GM19455 (cell line): ENCODE data around the gene SSTR5.

Source experiments
- ATAC-seq: cut with Tn5 transposase; IDR thresholded peaks from one replicate; pipeline ENCODE4 v1.9.1; 2021; ENCODE audit not compliant: unreplicated experiment

SSTR5 gene

DNA sequence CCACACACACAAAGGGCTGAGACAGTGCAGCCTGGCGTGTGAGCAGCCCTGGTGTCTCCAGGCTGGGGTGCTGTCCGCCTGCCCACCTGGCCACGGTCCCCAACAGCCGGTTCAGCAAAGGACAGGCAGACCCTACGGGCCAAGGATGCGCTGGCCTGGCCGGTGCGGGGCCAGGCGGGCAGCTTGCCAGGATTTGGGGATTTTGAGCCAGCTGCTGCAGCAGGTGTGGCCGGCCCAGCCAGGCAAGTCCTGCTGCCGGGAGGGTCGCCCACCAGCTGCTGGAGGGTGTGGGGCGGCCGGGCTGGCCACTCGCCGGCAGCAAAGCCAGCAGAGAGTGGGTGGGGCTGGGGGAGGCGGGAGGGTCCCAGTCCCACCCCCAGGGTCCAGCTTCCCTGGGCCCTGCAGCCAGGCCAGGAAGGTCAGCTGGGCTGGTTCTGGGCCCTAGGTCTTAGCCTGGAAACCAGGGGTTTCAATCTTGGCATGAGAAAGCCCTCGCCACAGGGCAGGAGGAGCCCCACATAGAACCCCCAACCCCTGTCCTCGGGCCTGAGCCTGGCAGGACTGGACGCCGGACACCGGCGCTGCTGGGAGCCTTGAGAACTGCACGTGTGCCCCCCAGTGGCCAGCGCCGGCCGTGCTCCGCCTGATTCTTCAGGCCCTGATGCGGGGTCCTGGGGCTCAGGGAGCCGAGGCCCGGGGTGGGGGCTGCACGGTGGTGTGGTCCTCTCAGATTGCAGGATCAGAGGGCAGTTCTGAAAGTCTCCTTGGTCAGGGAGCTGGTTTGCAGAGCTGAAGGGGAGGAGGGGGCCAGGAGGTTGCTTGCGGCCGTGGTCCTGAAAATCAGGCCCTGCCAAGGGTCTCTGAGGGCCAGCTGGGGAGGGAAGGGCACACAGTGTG lies 17.6 kb upstream of the SSTR5 start:
- ATAC-seq: no peak

DNA sequence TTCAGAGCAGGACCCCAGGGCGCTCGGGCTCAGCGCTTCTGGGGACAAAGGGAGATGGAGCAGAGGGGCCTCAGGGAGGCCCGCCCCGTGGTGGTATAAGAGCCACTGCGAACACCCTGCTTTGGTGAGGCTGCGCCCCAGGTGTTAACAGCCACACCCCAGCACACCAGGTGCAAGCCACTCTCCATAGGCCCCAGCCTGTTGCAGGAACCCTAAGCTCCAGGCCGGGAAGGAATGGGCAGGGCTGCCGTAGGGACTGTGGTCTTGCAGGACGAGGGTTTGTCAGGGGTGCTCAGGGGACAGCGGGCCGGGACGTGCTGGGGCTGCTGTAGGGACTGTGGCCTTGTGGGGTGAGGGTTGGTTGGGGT lies 17.0 kb upstream of the SSTR5 start:
- no peak for ATAC-seq

DNA sequence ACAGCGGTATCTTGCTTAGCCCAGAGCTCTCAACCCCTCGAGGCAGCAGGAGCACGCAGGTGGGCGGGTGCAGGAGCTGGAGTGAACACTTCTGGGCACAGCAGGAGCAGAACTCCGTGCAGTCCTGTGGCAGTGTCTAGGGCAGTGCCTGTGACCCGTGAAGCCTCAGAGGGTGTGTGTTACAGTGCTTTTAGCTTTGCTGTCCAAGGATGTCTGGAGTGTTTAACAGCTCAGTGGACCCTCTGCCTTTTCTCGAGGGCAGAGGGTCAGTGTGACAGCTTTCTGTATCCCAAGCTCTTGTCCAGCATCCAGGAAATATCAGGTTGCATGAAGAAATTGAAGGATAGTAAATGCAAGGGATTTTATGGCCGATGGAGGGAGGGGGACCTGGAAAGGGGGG lies 16.4 kb upstream of the SSTR5 start:
- ATAC-seq: no peak

DNA sequence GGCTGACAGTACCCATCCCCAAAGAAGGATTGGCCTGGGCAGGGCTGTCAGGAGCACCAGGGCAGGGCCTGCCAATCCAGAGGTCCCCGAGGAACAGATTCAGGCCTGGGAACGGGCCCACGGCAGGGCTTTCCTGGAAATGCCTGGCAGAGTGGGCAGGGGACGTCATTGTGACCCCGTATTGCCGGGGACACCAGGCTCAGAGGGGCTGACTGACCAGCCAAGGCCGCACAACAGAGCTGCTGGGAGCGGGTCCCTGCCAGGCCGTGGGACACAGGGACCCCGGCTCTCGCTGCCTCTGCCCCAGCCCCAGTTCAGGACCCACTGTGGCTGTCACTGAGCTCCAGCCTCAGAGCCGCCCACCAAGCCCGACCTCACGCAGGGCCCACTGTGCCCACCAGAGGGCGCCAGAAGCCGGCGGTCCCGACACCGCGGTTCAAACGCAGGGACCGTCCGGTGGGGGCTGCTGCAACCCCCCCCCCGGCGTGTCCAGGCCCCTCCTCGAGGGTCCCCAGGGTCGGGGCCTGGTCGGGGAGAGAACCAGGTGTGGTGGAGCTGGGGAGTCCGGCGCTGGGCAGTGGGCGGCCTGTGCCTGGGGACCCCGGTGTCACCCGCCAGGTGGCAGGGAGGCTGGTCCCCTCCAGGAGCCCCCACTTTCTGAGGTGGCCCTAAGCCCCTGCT lies 15.2 kb upstream of the SSTR5 start:
- no peak for ATAC-seq

DNA sequence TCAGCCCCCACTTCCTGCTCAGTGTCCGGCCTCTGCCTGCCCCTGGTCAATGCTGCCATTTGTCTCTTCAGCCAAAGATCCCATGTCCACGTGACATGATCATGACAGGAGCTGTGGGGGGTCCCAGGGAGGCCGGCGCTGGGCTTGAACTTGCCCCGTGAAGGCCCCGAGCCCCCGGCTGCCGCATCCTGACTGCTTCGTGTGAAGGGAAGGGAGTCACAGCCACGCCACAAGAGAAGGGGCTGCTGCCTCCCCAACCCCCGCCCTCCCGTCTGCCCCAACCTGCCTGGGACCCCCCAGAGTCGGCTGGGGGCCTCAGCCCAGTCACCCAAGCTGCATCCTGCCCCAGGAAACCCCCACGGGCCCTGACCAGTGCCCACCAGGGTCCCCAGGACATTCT lies 14.3 kb upstream of the SSTR5 start:
- ATAC-seq: no peak

DNA sequence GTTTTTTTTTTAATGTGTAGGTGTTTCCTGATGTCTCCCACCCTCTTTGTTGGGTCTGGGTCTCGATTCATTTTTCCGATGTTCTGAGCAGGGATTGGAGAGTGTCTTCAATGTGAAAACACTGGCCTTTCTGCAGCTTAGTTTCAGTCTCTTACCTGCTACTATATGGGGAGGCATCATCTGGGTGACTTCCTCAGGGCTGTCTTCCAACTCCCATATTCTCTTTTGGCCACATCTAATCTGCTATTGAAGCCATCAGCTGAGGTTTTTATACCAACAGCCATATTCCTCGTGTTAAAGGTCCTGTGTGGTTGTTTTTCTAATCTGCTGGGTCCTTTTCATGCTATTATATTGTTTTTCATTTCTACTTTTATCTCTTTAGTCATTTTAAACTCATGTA lies 13.2 kb upstream of the SSTR5 start:
- no peak for ATAC-seq

DNA sequence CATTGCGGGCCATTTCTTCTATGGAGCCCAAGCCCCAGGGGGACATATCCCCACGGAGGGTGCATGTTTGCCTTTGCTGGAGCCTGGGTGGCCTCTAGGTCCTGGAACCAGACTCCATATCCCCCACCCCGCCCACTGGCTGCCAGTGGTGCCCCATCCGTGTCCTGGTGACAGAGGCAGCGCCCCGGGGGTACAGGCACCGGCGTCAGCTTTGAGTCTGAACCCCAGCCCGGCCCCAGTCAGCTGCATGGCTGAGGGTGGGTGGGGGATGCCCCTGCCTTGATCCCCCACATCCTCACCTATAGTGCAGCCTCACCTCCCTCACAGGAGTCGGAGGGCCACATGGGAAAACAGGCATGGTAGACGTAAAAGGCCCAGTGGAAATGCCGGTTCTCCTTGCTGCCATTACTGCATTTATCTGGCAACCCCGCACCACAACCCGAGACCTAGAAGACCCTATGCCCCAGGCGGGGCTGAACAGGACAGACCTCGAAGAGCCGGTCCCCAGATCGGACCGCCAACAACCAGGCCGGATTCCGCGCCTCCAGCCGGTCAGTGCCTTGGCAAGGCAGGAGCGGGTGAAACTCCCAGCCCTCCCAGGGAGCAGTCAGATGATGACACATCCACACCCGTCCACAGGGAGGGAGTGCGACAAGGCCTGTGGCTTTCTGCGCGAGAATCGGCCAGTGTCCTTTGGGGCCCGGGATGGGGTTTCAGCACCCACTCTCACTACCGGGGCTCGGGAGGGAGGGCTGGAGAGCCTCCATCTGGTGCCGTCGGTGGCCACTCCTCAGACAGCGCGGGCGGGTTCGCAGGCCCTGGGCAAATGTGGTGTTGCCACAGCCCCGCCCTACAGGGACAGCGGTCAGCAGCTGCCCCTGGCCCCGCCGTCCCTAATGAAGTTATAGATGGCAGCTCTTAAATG lies 11.9 kb upstream of the SSTR5 start:
- no peak for ATAC-seq

DNA sequence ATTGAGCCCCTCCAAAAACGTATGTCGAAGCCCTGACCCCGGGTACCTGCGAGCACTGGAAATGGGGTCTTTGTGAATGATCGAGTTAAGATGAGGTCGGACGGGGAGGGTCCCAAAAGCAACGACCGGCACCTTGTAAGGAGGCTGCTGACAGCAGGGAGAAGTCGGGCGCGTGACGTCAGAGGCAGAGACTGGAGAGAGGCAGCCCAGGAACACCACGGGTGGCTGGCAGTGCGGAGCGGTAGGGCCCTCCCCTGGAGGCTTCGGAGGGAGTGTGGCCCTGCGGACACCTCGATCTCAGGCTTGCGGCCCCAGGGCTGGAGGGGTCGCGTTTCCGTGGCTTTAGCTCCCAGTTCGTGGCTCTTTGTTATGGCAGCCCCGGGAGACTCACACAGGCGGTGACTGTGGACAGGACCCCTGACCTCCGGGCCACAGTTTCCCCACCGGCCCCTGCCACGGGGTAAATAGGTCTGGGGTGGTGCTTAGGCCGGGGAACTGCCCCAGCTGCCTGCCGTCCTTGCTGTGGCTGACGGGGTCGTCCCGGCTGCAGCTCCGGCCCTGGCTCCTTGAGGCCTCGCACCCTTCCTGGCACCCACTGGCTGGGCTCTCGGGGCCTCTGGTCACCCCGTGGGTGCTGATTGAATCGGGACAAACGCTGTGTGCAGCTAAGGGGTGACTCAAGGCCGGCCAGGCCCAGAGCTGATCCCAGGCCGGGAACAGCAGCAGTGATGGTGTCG lies 10.6 kb upstream of the SSTR5 start:
- no peak for ATAC-seq

DNA sequence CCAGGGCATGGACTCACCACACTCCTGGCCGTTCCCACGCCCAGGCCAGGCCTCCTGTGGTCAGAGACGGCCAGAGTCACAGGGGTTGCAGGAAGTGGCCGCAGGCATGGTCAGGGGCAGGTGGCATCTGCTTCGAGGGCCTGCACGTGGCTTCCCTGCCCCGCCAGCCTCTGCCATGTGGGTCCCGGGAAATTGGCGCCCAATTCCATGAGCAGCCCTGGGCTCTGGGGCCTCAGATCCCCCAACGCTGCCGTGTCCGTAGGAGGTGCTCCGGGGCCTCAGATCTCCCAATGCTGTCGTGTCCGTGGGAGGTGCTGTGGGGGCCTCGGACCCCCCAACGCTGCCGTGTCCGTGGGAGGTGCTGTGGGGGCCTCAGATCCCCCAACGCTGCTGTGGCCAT lies 9.7 kb upstream of the SSTR5 start:
- no peak for ATAC-seq

DNA sequence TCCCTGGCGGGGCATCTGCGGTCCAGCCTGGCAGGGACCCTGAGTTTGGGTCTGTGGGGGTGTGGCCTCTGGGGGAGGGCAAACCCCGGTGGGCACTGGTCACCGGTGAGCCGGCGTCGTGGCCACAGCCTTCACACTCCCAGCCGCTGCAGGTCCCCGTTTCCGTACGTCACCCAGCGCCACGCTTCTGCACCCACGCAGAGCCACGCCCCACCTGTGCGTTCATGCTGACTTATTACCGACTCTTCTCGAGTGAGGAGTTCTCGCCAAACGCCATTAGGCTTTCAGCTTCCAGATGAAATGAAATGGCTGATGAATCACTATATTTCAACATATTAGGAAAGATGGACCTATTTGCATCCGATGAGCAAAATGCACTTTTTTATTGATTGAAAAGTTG lies 8.8 kb upstream of the SSTR5 start:
- no peak for ATAC-seq

DNA sequence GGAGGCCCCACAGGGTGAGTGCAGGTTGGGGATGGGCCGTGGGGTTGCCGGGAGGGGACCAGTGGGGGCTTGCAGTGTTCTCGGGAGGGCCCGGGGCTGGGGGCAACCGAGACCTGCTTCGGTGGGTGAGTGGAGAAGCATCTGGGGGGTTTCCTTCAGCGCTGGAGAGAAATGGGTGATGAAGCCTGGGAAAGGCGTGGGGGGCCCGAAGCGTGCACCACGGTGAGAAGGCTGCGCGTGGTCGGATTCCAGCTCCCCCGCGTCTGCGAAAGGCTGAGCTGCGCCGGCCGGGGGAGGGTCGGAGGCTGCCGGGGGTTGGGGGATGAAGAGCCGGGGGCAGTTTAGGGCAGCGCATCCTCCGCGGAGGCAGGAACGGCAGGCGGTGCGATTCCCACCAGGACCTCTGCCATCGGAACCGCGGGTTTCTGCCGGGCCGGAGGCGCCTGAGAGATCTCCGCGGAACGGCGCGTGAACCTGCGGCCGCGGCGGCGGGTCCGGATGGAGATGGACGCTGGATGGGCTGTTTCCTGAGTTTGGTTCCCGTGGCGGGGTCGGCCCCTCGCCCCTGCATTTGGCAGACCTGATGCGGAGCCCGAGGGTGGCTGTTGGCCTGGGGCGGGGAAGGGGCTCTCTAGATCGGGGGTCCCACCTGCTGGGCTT lies 6.9 kb upstream of the SSTR5 start:
- no peak for ATAC-seq

DNA sequence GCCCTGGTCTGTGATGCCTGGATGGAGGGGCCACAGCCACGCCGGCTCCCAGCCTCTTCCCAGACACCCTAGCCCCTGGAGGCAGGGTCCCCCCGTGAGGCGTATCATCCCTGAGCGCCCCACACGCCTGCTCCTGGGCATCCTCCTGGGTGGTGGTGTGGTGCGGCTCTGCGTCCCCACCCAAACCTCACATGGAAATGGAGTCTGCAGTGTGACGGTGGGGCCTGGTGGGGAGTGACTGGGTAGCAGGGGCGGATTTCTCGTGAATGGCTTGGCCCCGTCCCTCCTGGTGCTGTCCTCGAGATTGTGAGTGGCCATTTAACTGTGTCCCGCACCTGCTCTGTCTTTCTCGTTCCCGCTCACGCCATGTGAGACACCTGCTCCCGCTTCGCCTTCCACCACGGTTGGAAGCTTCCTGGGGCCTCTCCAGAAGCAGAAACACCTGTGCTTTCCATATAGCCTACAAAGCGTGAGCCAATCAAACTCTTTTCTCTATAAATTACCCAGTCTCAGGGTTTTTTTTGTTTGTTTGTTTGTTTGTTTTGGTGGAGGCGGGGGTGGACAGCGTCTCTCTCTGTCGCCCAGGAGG lies 5.9 kb upstream of the SSTR5 start:
- ATAC-seq: no peak

DNA sequence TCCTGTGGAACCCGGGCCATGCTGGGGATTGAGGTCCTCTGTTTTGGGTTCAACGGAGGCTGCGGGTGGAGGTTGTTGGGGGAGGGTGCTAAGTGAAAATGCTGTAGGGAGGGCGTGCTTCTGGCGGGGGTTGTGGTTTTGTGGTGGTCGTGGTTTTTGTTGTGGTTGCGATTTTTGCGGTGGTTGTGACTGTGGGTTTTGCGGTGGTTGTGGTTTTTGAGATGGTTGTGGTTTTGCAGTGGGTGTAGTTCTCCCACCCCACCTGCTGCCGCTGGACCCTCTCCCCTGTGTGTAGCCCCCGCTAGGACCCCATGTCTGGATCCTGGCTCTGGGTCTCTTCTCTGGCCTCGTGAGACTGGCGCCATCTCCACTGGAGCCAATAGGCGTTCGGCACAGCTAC lies 4.9 kb upstream of the SSTR5 start:
- ATAC-seq: no peak

DNA sequence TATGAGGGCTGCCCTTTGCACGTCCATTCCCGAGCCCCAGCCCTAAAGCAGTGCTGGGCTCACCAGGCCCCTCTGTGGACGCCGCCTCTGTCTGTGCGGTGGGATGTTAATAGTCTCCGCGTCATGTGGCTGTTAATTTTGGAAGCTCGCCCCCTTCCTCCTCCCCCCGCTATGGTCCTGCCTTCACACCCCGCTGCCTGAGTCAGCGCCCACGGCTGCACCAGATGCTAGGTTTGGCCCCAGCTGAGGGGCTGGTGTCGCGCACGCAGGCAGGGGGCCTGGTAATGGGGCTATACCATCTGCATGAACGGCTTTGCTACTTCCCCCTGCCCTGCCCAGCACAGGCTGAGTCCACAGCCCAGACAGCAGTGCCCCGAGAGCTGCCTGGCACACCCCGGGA lies 4.1 kb upstream of the SSTR5 start:
- no peak for ATAC-seq

DNA sequence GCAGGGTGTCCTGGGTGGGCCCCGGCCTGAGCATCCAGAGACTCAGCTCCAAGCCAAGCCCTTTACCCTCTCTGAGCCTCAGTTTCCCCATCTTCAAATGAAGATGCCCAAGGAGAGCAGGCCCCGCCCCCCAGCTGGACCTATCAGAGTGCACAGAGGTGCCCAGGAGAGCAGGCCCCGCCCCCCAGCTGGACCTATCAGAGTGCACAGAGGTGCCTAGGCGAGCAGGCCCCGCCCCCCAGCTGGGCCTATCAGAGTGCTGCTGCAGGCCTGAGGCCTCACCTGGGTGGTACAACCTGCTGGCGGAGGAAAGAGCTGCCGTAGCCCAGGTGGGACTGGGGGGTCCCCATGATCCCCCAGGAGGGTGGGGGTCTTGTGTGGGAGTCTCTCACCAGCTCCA lies 3.4 kb upstream of the SSTR5 start:
- no peak for ATAC-seq

DNA sequence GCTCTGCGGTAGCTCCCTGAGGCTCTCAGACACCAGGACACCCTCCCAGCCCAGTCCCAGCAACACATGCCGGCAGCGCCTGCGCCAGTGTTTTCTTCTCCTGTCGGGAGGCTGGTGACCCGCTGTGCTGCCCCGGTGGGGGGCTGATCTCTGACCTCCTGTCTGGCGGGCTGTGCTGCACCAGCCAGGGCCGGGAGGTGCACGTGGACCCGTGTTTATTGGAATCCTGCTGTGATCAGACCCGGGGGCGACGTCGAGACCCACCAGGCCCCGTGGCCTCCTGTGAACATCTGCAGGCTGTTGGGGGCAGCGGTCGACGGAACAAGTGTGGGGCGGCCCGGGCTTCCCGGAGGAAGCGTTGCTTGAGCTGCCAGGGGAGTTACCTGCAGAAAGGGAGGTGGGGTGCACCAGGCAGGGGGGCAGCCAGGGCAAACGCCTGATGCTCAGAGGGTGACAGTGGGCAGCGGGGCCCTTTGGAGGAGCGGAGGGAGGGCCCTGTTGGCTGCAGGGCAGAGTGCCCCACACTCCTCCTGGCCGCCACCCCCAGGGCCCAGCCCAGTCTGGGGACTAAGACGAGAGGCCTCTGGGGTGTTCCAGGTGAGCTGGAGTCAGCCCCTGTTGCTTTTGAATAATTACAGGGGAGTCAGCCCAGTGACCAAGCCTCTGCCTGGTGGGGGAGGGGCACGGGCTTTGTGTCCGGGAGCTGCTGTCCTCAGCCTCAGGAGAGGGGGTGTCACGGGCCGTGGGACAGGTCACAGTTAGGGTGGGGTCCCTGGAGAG lies 2.3 kb upstream of the SSTR5 start:
- ATAC-seq: no peak

DNA sequence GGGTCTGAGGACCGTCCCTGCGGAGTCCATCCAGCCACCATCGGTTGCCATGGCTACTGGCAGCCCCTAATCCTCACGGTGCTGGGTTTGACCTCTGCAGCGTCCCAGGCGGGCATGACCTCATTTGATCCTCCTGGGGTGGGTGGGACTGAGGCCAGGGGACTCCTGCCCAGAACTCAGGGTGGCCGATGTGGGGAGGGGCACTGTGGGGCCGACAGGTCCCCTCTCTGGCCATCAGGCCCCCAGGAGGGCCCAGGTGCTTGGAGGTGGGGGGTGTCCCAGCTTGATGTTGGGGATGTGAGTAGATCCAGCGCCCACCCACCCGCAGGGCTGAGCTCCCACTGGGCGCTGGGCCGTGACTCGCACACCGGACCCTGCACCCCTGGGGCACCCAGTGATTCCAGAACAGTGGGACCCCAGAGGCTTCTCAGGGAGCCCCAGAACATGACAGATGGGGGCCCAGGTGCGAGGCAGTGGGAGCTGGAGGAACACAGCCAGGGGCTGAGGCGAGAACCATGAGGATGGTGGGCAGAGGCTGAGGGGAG lies 1.6 kb upstream of the SSTR5 start:
- ATAC-seq: no peak

DNA sequence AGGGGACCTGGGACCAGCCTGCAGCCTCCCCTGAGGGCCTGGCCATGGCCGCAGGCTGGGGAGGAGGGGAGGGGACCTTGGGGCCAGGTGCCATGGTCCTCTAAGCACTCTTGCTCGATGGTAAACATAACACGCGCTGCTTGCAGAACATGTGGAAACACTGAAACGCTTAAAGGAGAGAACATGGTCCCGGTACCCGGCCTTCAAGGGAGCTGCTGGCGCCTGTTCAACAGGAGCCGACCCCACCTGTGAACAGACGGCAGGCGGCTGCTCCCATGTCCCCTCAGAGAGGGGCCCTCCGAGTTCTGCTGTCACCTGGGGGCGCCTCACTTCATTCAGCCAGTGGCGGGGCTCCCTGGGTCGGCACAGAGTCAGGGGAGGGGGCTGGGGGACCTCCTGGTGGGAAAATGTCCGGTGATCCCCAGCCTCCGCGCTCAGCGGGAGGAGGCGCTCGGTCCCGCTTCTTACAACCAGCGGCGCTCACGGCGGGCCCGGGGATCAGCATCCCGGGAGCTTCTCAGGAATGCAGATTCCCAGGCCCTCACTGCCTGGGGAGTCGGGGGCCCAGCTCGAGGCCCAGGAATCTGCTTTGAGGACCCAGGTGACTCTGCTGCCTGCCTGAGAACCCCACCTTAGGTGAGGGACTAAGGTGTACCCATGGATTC lies 854 bp upstream of the SSTR5 start:
- no peak for ATAC-seq

DNA sequence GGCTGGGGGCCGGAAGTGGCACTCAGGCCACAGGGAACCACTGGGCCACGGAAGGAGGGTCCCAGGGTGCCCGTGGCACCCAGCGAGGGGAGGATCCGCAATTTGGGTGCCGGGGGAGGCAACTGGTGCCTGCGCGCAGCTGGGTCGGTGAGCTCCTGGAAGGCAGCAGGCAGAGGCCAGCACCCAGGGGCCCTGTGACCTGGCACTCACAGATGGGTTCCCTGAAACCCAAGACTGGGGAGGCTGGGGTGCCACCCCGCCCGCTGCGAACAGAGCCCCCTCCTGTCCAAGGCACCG lies 663 bp downstream of the SSTR5 start:
- no peak for ATAC-seq
